HL-60 (cell line): ENCODE data around the gene CFAP97D2.
A peak's percentile ranks its signal among the peaks of the same experiment; 100 is the strongest.

Experiments used
- DNase-seq, 2 experiments: peaks; one replicate each; pipeline ENCODE4 v3.0.0-alpha.2; 2010 to 2020; ENCODE audit warnings: low read depth in 1 of 2, low spot score in 1 of 2
- H3K27ac ChIP-seq: fragments of 250-450 bp; sonication (Bioruptor Pico); replicated peaks from 2 replicates; pipeline ENCODE4 v1.5.1; 2020; ENCODE audit warnings: mild to moderate bottlenecking, moderate library complexity
- H3K27me3 ChIP-seq: fragments of 250-450 bp; sonication (Bioruptor Pico); 2 replicates; pipeline ENCODE4 v1.5.1; 2021; ENCODE audit warnings: mild to moderate bottlenecking, moderate library complexity; ENCODE audit not compliant: insufficient read depth, poor library complexity, severe bottlenecking
- H3K4me3 ChIP-seq: replicated peaks from 2 replicates; pipeline ENCODE4 v1.5.1; 2011; ENCODE audit warnings: mild to moderate bottlenecking, control low read depth, low read length; ENCODE audit not compliant: insufficient read depth
- CTCF ChIP-seq: IDR thresholded peaks from one replicate; pipeline ENCODE4 v1.5.1; 2011; ENCODE audit warnings: low read length, control low read depth, inconsistent platforms; ENCODE audit not compliant: insufficient read depth
- GABPA ChIP-seq: IDR thresholded peaks from 2 replicates; pipeline ENCODE4 v1.6.1; 2012; ENCODE audit warnings: low read depth
- POLR2AphosphoS5 ChIP-seq: IDR thresholded peaks from 2 replicates; pipeline ENCODE4 v1.6.1; 2012; ENCODE audit warnings: low read depth
- REST ChIP-seq: IDR thresholded peaks from 2 replicates; pipeline ENCODE4 v1.6.1; 2012; ENCODE audit warnings: low read depth; ENCODE audit not compliant: insufficient replicate concordance
- SPI1 ChIP-seq: IDR thresholded peaks from 2 replicates; pipeline ENCODE4 v1.6.1; 2012; ENCODE audit warnings: low read depth, mild to moderate bottlenecking, borderline replicate concordance

The CFAP97D2 gene

DNA sequence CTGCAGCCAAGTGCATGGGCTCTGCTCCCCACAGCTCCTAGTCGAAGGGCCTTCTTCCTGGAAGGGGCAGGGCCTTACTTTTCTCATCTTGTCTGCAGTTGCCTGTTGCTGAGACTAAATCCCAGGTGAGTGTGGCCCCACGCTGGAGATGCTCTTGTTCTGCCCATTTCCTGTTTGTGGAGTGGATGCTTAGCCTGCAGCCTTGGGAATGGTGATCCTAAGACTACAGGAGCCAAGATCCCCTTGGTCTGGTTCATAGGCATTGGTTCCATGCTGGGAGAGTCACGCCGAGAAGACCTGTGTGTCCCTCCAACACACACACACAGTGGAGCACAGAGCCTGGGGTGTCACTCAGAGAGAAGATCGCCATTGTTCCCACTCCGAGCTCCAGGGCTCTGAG lies 23.5 kb downstream of the CFAP97D2 start:
- no peak for TF ChIP-seq CTCF
- no peak for TF ChIP-seq REST
- TF ChIP-seq SPI1 = no peak
- TF ChIP-seq GABPA = no peak
- TF ChIP-seq POLR2AphosphoS5 = no peak
- H3K27ac ChIP-seq = no peak overlapping the region
- no peak for DNase-seq
- no peaks in the 10 kb centered on the region for H3K27me3 ChIP-seq
- H3K4me3 ChIP-seq = no peak overlapping the region

- DNase-seq = peak in 1 of 2 experiments; percentile 34
- Histone ChIP-seq H3K27ac (no peak overlapping the region), H3K27me3 (no peaks in the 10 kb centered on the region), H3K4me3 (no peak overlapping the region)
- TF ChIP-seq SPI1 = no peak
- no peak for TF ChIP-seq GABPA
- no peak for TF ChIP-seq CTCF
- no peak for TF ChIP-seq REST
- TF ChIP-seq POLR2AphosphoS5 = no peak
Measured at GRCh38 chr13:114203536-114203935, 24.5 kb downstream of the CFAP97D2 start.

- no peak for DNase-seq
- H3K27ac ChIP-seq = no peak overlapping the region
- no peak overlapping the region for H3K4me3 ChIP-seq
- H3K27me3 ChIP-seq = no peaks in the 10 kb centered on the region
- TF ChIP-seq GABPA (no peak), SPI1 (no peak), REST (no peak), CTCF (no peak), POLR2AphosphoS5 (no peak)
Measured at GRCh38 chr13:114204894-114205293, 25.8 kb downstream of the CFAP97D2 start.
